Astrocyte of the spinal cord (primary cell): Measurements from ENCODE around the gene HSPG2.

Source experiments
- DNase-seq: peaks from one replicate; pipeline ENCODE4 v3.0.0; 2011; ENCODE audit warnings: low read depth, low spot score
- H3K4me3 ChIP-seq: 2 replicates; pipeline ENCODE4 v1.5.1; 2011; ENCODE audit warnings: low read depth, mild to moderate bottlenecking, low read length, moderate library complexity
- CTCF ChIP-seq: IDR thresholded peaks from 2 replicates; pipeline ENCODE4 v1.5.1; 2012; ENCODE audit warnings: low read depth, mild to moderate bottlenecking, low read length, inconsistent platforms
- in situ Hi-C: cut with HindIII; loops from 2 replicates; pipeline ENCODE4 v1.10.0; 2017; ENCODE audit warnings: low sequenced_read_pairs

HSPG2 gene

GRCh38 chr1:21814241-21814918, 122.7 kb downstream of the HSPG2 start:
- in situ Hi-C loops: no loop called here
- DNase-seq: no peak

GRCh38 chr1:21813542-21813941, 123.6 kb downstream of the HSPG2 start:
- in situ Hi-C loops: no loop called here
- H3K4me3 ChIP-seq: no peak overlapping the region
- no peak for DNase-seq
- no peak for TF ChIP-seq CTCF

More at GRCh38 chr1:21814241-21814918, 122.7 kb downstream of the HSPG2 start:
- TF ChIP-seq CTCF: peak; percentile 65
- peak overlapping the region; percentile 26 for H3K4me3 ChIP-seq

GRCh38 chr1:21811875-21812305, 125.2 kb downstream of the HSPG2 start, which contains the start of gene LDLRAD2:
LDLRAD2 (plus strand) TSS chr1:21812265; CDS start chr1:21812452, 187 bp downstream.
- TF ChIP-seq CTCF: no peak
- H3K4me3 ChIP-seq: no peak within 1 kb of the TSS
- in situ Hi-C loops: no loop called here
- DNase-seq: no peak

GRCh38 chr1:21804536-21804935, 132.6 kb downstream of the HSPG2 start:
- in situ Hi-C loops: no loop called here
- DNase-seq: no peak
- H3K4me3 ChIP-seq: no peak overlapping the region
- TF ChIP-seq CTCF: no peak

- no peak overlapping the region for H3K4me3 ChIP-seq
- peak; percentile 21 for DNase-seq
- in situ Hi-C loops: no loop called here
- no peak for TF ChIP-seq CTCF
These were observed 136.0 kb downstream of the HSPG2 start for GRCh38 chr1:21801100-21801499.

GRCh38 chr1:21799730-21800129, 137.4 kb downstream of the HSPG2 start:
- no peak overlapping the region for H3K4me3 ChIP-seq
- no peak for DNase-seq
- in situ Hi-C loops: no loop called here
- TF ChIP-seq CTCF: no peak
